ENCODE measurements around the gene TINAGL1.

DNA sequence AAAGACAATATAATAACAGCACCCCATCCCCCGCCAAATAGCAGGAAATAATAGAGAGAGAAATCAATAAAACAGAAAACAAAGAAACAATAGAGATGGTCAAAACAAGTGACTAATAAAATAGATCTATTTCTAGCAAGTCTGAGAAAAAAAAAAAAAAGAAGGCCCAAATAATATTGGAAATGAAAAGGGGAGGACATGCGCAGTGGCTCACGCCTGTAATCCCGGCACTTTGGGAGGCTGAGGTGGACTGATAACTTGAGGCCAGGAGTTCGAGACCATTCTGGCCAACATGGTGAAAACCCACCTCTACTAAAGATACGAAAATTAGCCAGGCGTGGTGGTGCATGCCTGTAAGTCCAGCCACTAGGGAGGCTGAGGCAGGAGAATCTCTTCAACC, 22.7 kb downstream of the TINAGL1 start:
- TF ChIP-seq POLR2AphosphoS5 (IDR thresholded peaks at IDR 0.05) = no peak
- TF ChIP-seq, protein P1, sequence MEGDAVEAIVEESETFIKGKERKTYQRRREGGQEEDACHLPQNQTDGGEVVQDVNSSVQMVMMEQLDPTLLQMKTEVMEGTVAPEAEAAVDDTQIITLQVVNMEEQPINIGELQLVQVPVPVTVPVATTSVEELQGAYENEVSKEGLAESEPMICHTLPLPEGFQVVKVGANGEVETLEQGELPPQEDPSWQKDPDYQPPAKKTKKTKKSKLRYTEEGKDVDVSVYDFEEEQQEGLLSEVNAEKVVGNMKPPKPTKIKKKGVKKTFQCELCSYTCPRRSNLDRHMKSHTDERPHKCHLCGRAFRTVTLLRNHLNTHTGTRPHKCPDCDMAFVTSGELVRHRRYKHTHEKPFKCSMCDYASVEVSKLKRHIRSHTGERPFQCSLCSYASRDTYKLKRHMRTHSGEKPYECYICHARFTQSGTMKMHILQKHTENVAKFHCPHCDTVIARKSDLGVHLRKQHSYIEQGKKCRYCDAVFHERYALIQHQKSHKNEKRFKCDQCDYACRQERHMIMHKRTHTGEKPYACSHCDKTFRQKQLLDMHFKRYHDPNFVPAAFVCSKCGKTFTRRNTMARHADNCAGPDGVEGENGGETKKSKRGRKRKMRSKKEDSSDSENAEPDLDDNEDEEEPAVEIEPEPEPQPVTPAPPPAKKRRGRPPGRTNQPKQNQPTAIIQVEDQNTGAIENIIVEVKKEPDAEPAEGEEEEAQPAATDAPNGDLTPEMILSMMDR (IDR thresholded peaks at IDR 0.05) = no peak

Measured in esophagus muscularis mucosa (tissue), 3 donors.